ENCODE data around the gene HERC2.
"Not testable (repeated sequence)": the region's sequence is repeated elsewhere in the genome, so short reads cannot be mapped to it uniquely, and the experiment has no call there.

The HERC2 gene

DNA sequence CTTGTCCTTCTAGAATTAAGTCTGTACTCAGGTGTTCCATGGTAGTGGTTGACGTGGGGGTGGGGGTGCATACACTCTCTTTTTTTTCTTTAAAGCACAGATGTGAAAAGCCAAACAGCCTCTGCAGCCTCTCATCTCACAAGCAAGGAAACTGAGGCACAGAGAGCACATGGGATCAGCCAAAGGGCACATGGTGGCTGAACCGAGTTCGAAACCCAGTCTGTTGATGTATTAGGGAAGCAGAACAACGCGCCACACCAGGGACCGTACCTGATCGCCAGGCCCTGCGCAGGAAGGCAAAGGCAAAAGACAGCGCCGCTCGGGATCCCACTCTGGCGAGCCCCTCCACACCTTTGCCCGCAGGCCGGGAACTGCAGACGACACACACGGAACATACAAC lies 47.3 kb downstream of the HERC2 start:
- DNase-seq = no peak

DNA sequence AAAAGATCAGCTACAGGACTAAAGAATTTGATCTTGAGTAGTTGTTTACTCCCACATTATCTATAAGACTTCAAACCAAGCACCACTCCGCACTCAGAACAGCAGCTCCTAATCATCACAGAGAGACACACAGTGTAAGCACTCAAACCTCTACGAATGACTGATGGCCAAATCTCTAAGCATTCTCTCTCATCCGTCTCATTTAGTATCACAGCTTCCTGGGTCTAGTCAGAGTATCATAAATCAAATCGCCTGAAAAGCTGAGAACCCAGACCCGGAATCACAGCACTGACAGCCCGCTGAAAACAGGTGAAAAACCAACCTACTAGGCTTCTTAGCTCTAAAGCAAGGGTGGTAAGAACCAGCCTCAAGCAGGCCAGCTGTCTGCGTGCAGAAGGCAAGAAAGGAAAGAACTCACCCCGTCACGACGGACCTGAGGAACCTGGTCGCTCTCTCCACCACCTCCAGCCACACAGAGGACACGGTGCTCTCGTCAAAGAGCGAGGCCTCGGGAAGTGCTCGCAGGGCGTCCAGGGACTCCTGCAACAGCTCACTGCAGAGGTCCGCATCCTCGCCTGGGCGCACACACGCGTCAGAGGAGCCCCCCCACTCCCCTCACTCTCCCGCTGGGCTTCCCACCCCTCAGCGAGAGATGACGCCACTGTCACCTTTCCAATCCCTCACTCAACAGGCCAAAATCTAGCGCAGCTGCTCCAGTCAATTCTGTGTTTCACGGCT lies 47.9 kb downstream of the HERC2 start:
- no peak for DNase-seq

DNA sequence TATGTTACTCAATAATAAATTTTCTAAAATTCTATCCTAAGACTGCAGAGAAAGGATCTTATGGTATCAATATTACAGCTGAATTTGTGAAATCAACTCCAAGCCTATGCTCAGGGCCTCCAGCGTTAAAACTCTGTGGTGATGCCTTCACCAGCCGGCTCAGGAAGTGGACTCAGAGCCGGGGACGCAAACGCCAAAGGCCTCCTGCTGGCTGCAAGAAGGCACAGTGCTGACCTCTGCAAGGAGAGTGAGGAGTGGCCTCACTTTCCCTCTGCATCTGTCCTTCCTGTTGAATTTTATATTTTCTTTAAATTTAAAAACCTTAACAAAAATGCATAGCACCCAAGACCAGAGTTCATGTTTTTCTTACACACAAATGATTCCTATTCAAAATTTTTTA lies 48.5 kb downstream of the HERC2 start:
- no peak for DNase-seq

DNA sequence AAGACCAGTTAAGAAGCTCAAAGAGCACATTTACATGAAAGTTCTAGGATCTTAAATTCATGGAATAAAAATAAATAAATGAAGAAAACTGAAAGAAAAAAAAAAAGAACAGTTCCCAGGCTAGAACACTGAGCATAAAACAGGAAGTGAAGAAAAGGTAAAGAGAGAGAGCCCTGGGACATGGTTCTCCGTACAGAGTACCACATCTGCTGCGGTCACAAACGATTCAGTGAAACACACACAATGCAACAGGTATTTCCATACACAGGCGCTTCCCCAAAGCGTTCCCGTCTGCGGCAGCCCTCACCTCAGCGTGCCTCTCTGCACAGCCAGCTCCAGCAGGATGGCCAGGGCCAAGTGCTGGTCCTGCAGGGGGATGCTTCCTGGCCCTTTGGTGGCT lies 49.4 kb downstream of the HERC2 start:
- no peak for DNase-seq

DNA sequence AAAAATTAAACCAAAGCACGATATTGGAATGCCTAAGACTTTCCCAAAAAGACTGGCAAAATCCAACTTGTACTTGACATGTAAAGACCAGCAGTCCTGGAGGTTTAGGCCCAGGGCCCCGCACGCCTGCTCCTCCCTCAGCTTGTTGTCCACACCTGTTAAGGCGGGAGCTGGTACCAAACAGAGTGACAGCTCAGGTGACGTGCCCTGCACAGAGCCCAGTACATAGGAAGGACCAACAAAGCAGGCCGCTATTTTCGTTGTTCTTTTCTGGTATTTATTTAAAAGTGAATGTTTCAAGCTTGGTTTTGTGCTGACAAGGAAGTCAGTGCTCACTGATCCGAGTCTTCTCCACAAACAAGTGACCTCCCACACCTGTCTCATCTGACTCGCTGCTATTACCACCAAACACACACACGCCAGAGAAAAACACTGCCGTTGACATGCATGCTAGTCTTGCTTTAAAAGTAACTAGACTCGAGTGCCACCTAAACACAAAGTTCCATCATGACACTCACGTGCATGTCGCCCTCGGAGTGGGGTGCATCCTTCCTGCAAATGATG lies 50.2 kb downstream of the HERC2 start:
- DNase-seq = no peak

DNA sequence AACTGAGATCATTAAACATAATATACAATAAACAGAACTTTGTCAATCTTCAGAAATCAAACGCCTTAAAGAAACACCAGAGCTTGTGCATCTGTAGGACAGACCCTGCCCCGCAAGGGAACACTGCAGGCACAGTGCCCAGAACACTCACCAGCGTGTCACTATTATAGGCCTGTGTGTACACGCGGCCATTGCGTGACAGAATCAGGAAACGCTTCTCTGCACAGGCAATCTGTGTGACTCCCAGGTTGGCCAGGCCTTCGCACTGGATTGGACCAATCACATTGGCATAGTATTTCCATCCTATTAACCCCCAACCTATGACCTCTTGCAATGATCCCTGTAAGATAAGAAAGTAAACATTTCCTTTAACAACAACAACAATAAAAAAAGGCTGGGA lies 52.9 kb downstream of the HERC2 start:
- DNase-seq = no peak

DNA sequence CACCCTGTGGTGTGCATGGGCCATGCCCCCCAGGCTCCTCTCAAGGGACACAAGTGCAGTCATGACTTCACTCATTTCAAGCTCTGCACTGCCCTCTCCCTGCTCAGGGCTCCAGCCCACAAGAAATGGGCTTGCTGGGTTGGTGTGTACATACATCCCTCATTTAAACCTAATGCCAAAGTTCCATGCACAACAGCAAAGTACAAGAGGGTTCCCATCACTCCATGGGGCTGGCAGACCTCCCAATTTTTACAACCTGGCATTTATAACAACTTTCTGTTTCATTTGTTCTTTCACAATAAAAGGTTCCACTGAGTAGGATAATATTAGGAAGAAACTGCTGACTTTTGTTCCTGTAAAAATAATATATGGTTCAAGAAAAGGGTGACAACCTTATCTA lies 54.3 kb downstream of the HERC2 start:
- DNase-seq = no peak

DNA sequence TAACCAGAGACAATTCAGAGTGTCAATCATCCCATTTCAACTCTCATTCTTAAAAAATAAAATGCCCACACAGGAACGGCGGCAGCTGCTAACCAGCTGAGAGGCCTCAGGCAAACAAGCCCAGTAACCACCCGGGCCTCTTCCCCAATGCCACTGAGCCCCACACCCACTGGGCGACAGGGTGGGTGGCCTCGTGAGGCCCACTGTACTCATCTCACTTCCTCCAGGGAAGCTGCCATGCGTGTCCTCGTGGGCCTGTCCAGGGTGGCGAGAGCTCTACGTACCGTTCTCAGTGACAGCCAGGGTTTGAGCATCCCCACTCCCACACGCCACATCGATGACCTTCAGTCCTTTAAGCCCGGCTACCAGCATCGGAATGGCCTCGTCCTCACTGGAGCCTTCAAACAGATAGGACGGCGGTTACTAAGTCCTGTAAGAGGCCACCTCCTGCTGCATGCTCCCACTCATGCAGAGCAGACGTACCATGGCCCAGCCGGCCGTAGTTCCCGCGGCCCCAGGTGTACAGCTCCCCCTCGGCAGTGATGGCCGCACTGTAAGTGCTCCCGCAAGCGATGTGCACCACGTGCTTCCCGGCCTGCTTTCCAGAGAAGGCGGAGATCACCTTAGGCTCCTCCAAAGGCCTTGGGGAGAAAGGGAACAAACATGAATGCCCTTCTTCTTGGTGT lies 56.5 kb downstream of the HERC2 start:
- DNase-seq = no peak

DNA sequence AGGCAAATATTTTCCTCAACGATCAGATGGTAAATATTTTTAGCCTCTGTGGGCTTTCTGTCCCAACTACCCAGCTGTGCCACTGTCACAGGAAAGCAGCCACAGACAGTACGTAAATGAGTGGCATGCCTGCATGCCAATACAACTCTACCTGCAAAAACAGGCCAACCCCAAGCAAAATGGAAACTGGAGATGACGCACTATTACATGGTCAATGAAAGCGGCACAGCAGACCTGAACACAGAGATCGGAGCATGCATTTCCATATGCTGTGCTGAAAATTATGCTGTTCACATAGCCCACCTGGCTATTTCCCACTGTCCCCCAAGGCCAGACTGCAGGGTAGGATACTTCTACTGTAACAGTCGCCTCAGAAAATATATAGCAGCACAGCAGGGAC lies 57.8 kb downstream of the HERC2 start:
- DNase-seq = no peak

DNA sequence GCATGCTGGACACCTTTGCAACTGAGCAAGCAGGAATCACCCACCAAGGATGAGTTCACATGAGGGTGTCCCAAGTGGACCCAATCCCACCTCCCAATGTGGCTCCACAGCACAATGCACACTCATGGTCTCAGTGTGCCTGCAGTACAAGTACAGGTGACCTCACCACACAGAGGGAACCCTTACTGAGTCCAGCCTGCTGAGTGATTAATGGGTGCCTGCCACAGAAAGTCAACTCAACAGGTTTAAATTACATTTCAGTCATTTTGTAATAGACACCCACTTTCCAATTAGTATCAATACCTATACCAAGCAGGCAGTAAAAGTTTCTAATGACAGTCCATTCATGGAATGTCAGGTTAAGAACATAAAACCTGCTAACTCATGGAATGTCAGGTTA lies 59.5 kb downstream of the HERC2 start:
- DNase-seq = no peak

DNA sequence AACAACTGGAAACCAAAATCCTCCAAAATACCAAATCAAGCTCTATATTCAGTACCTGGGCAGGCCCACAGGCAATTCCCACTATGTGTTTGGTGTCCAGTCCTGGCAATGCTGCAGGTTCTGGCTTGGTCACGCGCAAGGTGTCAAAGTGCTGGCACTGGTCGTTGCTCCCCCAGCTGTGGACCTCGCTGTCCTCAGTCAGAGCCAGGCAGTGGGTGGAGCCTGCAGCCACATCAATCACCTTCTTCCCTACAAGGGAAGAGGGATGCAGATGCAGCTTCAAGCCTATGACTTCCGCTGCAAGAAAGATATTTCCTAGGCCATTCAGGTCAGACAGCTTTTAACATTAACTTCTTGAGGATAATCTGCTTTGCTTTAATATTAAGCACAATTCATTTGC lies 61.3 kb downstream of the HERC2 start:
- no peak for DNase-seq

DNA sequence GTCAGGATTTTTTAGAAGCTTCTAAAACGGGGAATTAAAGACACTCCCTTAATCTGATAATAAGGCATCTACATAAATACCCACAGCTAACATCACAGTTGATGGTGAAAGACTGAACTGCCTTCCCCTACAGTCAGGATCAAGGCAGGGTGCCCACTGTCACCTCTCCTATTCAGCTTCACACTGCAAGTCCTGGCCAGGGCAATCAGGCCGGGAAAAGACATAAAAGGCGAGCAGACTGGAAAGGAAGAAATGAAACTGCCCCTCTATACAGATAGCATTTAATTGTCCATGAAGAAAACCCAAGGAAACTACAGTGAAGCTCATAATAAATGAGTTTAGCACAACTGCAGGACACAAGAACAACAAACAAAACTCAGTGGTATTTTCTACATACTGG lies 61.7 kb downstream of the HERC2 start:
- DNase-seq = no peak

DNA sequence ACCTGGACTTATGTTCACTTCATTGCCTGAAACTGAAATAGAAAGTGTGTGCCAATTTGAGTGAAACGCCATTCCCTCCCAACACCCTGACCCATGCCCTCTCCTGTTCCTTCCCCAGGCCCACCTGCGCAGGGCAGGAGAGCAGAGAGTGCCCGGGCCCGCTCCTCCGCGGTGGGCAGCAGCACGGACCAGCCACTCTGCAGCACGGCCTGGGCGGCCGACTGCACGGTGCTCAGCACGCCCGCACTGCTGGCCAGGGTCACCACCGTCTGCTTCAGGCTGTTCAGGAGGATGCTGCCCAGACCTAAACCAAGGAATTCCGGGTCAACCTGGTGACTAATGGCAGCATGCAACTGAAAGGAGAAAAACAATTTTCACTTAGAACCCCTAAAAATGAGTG lies 66.0 kb downstream of the HERC2 start:
- DNase-seq = no peak

DNA sequence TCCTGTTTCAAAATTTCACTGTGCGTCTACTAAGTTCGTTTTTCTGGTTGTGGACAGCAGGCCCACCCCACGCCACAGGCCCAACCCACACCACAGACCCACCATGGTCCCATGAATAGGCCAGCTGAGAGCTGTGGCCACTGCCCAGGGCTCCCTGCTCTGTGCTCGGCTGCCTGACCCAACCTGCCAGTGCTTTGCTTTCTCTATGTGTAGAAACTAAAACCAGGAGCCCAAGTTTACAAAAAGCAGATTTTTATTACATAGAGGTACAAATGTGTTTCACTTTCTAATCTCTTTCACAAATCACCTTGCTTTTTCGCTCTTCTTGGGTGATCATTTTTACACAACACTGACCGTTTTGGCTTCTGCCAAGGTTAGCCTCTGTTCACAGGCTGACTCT lies 69.1 kb downstream of the HERC2 start:
- DNase-seq = no peak

DNA sequence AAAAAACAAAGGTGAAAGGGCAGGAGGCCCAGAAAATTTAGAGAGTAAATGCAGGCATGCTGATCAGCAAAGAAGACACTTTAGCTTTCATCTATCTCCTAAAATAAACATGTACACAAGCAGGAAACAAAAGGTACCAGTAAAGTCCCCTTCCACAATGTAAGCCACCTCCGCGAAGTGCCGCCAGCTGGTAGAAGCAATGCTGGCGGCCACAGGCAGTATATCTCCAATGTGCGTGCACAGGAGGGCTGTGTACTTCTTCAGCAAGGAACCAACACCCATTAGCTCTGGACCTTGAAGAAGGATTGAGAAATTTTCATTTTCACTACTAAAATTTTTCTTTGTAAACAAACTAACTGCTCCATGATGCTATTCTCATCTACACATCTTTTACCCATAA lies 75.4 kb downstream of the HERC2 start:
- no peak for DNase-seq

DNA sequence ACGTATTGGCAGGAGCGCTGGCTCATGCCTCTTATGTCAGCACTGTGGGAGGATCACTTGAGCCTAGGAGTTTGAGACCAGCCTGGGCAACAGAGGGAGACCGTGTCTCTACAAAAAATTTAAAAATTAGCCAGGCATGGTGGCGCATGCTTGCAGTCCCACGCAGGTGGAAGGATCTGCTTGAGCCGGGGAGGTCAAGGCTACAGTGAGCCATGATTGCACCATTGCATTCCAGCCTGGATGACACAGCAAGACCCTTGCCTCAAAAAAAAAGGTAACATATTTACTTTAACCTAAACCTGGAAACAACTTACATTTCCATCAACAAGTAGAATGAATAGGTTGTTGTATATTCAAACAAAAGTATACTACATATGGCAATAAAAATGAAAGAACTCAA lies 78.1 kb downstream of the HERC2 start:
- DNase-seq = no peak

DNA sequence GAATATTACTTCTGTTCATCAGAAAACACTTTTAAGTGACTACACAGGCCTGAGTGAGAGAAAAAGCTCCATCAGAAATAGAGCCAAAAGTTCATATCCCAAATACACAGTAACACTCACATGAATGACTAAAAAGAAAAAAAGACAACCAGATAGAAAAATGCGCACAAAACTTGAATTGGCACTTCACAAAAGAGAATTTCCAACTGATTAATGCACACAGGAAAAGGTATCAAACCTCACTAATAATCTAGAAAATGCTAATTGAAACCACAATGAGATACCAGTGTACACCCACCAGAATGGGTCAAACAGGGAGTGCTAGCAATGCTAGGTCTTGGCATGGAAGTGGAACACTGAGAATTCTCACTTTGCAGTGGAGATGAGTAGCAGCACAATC lies 78.6 kb downstream of the HERC2 start:
- DNase-seq = no peak

DNA sequence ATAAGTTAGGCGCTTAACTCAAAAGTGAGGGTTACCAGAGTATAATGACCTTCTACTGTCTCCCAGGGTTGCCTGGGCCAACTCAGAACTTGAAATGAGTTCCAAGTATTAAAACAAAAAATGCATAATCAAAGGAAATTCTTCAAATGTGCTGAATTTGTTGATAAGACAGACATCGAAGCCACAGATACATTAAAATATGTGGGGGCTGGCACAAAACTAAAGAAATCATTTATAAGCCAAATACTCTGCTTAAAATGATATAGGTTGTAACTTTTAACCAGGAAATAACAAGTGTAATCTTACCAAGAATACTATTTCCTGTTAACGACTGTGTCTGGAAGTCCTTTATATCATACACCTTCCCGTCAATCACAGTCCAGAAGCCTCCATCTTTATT lies 83.7 kb downstream of the HERC2 start:
- DNase-seq = not testable (repeated sequence)

DNA sequence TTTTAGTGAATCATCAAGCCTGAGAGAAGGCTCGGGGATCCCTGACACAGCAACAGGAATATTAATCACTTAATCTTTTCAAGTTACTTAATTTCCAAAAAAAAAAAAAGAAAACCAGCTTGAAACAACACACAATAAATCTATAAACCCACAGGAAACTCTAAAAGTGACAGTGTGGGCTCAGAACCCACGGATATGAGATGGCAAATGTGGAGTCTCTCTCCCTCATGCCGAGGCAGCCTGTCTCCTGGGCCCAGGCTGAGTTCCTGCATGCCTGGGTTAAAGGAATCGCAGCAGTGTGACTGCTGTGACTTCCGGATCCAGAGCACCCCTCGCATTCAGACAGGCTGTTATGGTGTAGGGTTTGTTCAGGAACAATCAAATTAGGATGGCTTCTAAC lies 90.2 kb downstream of the HERC2 start:
- DNase-seq = not testable (repeated sequence)

DNA sequence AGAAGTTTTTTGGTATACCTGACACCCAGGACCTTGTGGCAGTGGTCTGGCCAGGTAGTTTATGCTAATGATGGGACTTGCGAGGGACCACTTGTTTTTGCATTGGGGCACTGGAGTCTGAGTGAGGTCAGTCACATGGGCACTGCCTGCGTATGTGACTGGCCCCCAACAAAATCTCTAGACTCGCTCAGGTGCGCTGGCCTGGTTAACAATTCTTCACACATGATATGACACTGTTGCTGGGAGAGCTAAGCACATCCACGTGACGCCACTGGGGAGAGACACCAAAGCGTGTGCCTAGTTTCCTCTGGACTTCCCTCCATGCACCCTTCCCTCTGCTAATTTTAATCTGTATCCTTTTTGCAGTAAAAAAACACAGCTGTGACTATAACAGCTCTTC lies 90.6 kb downstream of the HERC2 start:
- not testable (repeated sequence) for DNase-seq

DNA sequence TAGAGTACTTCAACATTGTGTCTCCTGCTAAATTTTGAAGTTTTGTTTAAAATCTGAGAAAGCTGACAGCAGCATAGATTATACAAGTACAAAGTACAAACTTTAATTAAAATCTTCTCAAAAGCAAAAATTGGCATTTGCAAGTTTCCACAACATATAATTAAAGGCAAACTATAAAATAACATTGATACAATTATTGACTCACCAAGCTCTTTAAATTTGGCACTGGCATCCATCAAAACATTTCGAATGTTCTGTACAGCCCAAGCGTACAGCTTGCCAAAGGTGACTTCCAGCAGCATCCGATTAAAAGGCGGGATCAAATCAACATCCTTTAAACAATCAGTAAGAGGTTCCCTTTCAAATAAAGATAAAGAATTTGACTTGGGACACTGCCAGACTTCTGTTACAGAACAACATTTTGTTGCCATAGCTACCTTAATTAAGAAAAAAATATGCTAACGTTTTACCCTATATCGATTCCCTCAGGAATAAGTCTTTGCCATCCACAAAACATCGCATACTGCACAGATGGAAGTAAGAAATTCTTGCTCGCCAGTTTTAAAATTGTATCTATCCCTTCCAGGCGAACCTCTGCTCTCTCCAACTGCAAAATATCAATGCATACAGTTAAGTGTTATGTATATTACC lies 92.9 kb downstream of the HERC2 start:
- DNase-seq = not testable (repeated sequence)

DNA sequence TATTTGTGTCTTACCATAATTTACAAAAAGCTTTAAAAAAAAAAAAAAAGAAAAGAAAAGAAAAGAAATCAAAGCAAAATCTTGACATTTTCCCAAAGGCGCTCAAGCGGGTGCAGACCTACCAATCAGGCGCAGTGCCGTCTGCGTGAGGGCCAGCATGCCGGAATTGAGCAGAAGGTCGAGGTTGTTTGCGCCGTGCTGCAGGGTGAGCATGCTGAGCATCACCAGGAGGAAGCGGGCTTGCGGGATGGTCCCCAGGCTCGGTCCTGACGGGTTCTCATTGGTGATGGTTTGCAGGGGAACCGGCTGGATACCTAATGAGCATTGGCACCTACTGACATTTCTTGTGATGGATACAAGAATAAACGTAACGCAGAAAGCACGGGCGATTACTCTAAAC lies 93.9 kb downstream of the HERC2 start:
- no peak for DNase-seq

DNA sequence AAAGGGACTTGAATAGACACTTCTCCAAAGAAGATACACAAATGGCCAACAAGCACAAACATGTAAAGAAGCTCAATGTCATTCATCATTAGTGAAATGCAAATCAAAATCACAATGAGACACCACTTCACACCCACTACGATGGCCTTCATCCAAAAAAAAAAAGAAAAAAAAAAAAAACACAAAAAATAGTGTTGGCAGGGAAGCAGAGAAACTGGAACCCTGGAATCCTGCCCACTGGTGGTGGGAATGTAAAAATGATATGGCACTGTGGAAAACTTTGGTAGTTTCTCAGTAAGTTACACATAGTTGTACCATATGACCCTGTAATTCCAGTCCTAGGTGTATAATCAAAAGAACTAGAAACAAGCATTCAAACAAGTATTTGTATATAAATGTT lies 94.7 kb downstream of the HERC2 start:
- not testable (repeated sequence) for DNase-seq

DNA sequence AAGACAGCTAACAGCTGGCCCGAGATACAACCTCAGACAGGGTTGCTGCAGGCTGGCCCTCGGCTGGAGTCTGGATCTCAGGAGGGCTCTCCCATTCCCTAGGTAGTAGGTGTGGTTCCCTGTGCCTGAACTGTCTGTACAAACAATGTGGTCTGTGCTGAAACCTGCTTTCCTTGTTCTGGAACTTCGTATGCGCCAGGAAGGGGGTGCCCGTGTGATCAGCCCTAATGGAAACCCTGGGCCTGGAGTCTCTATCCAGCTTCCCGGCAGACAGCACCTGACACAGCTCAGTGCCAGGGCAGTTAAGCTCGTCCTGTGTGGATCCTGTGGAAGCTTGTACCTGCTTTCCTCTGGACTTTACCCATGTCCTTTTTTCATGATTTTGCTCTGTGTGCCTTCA lies 99.4 kb downstream of the HERC2 start:
- not testable (repeated sequence) for DNase-seq

All from NCI-H524 (cell line).